Loucy (cell line): Measurements from ENCODE around the gene LHFPL2.

ENCODE experiments used
- H2AFZ ChIP-seq: fragments of 200-600 bp; sonication (generic); 2 replicates; pipeline ENCODE4 v1.6.0; 2016; ENCODE audit warnings: antibody characterized with exemption, mild to moderate bottlenecking, low read length, moderate library complexity
- H3F3A ChIP-seq: fragments of 200-600 bp; 2 replicates; pipeline ENCODE4 v1.6.0; 2016; ENCODE audit warnings: antibody characterized with exemption, low read depth, mild to moderate bottlenecking
- H3K27me3 ChIP-seq: fragments of 200-600 bp; sonication (generic); 2 replicates; pipeline ENCODE4 v1.6.1; 2014; ENCODE audit warnings: low read length, mild to moderate bottlenecking; ENCODE audit not compliant: insufficient read depth, poor library complexity, severe bottlenecking
- H3K36me3 ChIP-seq: fragments of 200-600 bp; sonication (generic); 2 replicates; pipeline ENCODE4 v1.6.1; 2016; ENCODE audit warnings: low read length; ENCODE audit not compliant: insufficient read depth
- H3K4me1 ChIP-seq: fragments of 200-600 bp; sonication (generic); 2 replicates; pipeline ENCODE4 v1.5.1; 2014; ENCODE audit warnings: low read length, mild to moderate bottlenecking; ENCODE audit not compliant: insufficient read depth, poor library complexity, severe bottlenecking
- H3K4me2 ChIP-seq: fragments of 200-600 bp; sonication (generic); 2 replicates; pipeline ENCODE4 v1.6.0; 2014; ENCODE audit warnings: antibody characterized with exemption, low read length, low read depth, mild to moderate bottlenecking; ENCODE audit not compliant: poor library complexity, severe bottlenecking
- H3K4me3 ChIP-seq: fragments of 200-600 bp; sonication (generic); 2 replicates; pipeline ENCODE4 v1.5.1; 2014; ENCODE audit warnings: low read length, mild to moderate bottlenecking, mixed read lengths; ENCODE audit not compliant: poor library complexity, severe bottlenecking
- H3K79me2 ChIP-seq: fragments of 200-600 bp; sonication (generic); 2 replicates; pipeline ENCODE4 v1.6.1; 2014; ENCODE audit warnings: low read length; ENCODE audit not compliant: insufficient read depth
- H3K9ac ChIP-seq: fragments of 200-600 bp; sonication (generic); 2 replicates; pipeline ENCODE4 v1.6.0; 2014; ENCODE audit warnings: mild to moderate bottlenecking, low read depth, low read length, moderate library complexity; ENCODE audit not compliant: poor library complexity, severe bottlenecking
- H3K9me2 ChIP-seq: fragments of 200-600 bp; sonication (generic); replicated peaks from 2 replicates; pipeline ENCODE4 v1.6.1; 2016; ENCODE audit warnings: low read depth, low read length, mixed read lengths
- H3K9me3 ChIP-seq: fragments of 200-600 bp; sonication (generic); 2 replicates; pipeline ENCODE4 v1.6.1; 2014; ENCODE audit warnings: mild to moderate bottlenecking, antibody characterized with exemption, low read length, low read depth; ENCODE audit not compliant: insufficient read depth
- H4K20me1 ChIP-seq: fragments of 200-600 bp; sonication (generic); 2 replicates; pipeline ENCODE4 v1.6.0; 2014; ENCODE audit warnings: antibody characterized with exemption, low read length, mild to moderate bottlenecking; ENCODE audit not compliant: insufficient read depth, poor library complexity, severe bottlenecking
- CTCF ChIP-seq: fragments of 200-600 bp; sonication (generic); conservative IDR thresholded peaks from 2 replicates; pipeline ENCODE4 v1.5.1; 2014; ENCODE audit warnings: mild to moderate bottlenecking, antibody characterized with exemption, low read length
- EZH2phosphoT487 ChIP-seq: fragments of 200-600 bp; IDR thresholded peaks from 2 replicates; pipeline ENCODE4 v1.6.1; 2018; ENCODE audit warnings: antibody characterized with exemption, mild to moderate bottlenecking, moderate library complexity, borderline replicate concordance

LHFPL2 gene

DNA sequence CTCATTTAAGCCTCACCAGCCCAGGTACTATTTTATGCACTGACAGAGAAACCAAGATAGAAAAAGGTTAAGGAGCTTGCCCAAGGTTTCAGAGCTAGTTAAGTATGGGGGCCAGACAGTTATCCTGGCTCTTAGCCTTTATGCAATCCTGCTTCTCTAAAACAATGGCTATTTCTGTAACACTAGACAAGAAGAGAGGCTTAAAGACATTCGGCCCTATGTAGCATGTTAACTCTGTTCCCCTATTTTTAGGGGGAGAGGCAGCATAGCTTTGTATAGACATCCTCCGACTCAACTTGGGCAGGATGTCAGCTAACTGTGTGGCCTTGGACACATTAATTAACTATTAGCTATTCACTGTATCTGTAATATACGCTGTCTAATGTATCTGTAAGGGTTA is 54.6 kb downstream of the LHFPL2 start:
- Histone ChIP-seq H4K20me1 (no peaks in the 10 kb centered on the region), H3K4me3 (no peak overlapping the region), H3K79me2 (no peaks in the 10 kb centered on the region), H2AFZ (no peak overlapping the region), H3K4me1 (no peaks in the 10 kb centered on the region), H3K4me2 (no peak overlapping the region), H3K9me3 (no peaks in the 10 kb centered on the region), H3K9me2 (no peaks in the 10 kb centered on the region), H3F3A (no peaks in the 10 kb centered on the region), H3K36me3 (no peaks in the 10 kb centered on the region), H3K9ac (no peak overlapping the region), H3K27me3 (no peaks in the 10 kb centered on the region)
- TF ChIP-seq EZH2phosphoT487 (no peak), CTCF (no peak)

DNA sequence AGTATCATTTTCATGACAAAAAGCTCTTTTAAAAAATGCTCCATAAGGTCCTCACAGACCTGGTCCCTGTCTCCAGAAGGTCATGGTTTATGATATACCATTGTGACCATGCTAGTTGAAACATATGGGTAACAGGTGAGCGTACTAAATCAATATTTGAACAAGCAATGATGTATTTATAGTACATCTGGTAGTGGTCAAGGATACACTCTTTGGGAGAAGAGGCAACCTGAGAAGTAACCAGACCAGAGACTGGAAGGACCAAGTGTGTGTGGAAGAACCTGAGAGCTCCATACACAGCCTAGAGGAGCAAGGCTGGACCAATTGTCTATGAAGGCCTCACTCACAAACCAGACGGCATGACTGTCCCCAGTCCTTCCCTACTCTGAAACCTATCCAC is 55.1 kb downstream of the LHFPL2 start:
- Histone ChIP-seq H3K9me2 (no peaks in the 10 kb centered on the region), H3K36me3 (no peaks in the 10 kb centered on the region), H3K79me2 (no peaks in the 10 kb centered on the region), H3K9me3 (no peaks in the 10 kb centered on the region), H3K9ac (no peak overlapping the region), H3F3A (no peaks in the 10 kb centered on the region), H3K4me1 (no peaks in the 10 kb centered on the region), H4K20me1 (no peaks in the 10 kb centered on the region), H3K4me2 (no peak overlapping the region), H3K4me3 (no peak overlapping the region), H2AFZ (no peak overlapping the region), H3K27me3 (no peaks in the 10 kb centered on the region)
- TF ChIP-seq EZH2phosphoT487: no peak
- no peak for TF ChIP-seq CTCF

DNA sequence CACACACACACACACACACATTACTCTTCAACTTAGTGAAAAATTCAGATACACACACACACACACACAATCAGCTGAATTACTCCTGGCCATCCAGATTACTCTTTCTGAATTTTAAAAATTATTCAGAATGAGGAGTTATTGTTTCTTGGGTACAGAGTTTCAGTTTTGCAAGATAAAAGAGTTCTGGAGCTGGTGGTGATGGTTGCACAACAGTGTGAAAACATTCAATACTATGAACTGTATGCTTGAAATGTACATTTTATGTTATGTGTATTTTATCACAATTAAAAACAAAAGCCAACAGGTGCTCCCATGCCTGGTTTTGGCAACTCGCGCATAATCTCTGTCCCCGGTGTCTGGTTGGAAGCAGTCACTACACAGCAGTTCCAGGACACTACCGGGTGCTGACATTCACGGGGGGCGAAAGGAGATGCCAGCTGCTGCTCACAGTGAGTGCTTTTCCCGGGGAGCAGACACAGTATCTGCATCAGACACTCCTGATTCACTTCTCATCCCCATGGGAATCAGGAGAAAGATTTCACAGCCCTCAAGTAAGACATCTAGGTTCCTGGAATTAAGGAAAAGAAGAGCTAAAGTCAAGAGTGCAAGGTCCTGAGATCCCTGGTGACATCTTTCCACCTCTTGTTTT is 55.7 kb downstream of the LHFPL2 start:
- H3K9me3 ChIP-seq: no peaks in the 10 kb centered on the region
- H3F3A ChIP-seq: no peaks in the 10 kb centered on the region
- H3K4me3 ChIP-seq: no peak overlapping the region
- no peaks in the 10 kb centered on the region for H3K36me3 ChIP-seq
- H3K9ac ChIP-seq: no peak overlapping the region
- H3K4me2 ChIP-seq: no peak overlapping the region
- no peaks in the 10 kb centered on the region for H3K27me3 ChIP-seq
- no peaks in the 10 kb centered on the region for H3K9me2 ChIP-seq
- H3K4me1 ChIP-seq: peaks cover under 1% of the 10 kb centered on the region
- H2AFZ ChIP-seq: no peak overlapping the region
- H4K20me1 ChIP-seq: no peaks in the 10 kb centered on the region
- no peaks in the 10 kb centered on the region for H3K79me2 ChIP-seq
- TF ChIP-seq CTCF (no peak), EZH2phosphoT487 (no peak)
